Measurements from ENCODE around the gene HHIPL2.
A peak's percentile ranks its signal among the peaks of the same experiment; 100 is the strongest.

DNA sequence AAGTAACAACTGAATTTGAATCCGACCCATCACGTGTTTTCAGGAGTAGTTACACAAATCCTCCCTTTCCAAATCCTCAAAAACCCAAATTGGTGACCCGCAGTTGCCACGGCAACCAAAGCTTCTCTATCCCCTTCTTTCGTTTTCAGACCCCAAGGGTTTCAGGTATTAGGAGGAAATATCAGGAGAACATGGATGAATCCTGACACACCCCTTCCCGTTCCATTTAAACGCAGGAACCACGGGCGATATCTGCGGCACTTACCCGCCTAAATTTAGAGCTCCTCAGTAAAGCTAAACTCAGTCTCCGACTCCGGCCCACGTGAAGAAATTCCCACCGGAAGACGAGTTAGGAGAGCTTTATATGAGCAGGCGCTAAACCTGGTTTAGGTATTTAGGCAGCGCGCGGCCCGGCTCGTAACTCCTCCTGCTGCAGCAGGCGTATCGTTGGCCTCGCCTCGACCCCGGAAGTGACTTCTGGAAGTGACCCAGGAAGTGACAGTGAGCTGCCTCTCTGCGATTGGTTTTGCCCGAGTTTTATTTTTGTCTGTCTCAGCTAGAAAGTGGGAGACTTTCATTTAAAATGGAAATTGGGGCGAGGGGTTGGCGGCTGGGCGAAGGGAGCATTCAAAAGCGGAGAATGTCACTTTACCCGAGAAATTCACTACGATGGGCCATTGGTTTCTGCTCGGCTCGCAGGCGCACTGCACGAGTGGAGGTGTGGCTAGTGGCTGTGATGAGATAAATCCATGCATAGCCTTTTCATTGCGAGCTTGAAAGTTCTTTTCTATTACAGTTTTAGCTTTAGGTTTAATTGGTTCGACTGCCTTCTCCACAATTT, 41.8 kb upstream of the HHIPL2 start, which contains the start of gene TAF1A:
- TF ChIP-seq, protein P1, sequence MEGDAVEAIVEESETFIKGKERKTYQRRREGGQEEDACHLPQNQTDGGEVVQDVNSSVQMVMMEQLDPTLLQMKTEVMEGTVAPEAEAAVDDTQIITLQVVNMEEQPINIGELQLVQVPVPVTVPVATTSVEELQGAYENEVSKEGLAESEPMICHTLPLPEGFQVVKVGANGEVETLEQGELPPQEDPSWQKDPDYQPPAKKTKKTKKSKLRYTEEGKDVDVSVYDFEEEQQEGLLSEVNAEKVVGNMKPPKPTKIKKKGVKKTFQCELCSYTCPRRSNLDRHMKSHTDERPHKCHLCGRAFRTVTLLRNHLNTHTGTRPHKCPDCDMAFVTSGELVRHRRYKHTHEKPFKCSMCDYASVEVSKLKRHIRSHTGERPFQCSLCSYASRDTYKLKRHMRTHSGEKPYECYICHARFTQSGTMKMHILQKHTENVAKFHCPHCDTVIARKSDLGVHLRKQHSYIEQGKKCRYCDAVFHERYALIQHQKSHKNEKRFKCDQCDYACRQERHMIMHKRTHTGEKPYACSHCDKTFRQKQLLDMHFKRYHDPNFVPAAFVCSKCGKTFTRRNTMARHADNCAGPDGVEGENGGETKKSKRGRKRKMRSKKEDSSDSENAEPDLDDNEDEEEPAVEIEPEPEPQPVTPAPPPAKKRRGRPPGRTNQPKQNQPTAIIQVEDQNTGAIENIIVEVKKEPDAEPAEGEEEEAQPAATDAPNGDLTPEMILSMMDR (conservative IDR thresholded peaks at IDR 0.05; ENCODE audit: low read depth in 2 of 2): no peak
- TF ChIP-seq POLR2AphosphoS5 (IDR thresholded peaks at IDR 0.05; ENCODE audit: low read depth) (peak; percentile 79), EZH2phosphoT487 (IDR thresholded peaks at IDR 0.05; ENCODE audit: unreplicated experiment) (no peak), EZH2 (IDR thresholded peaks at IDR 0.05; ENCODE audit: low read depth, unreplicated experiment) (no peak), ZNF331 (CRISPR knock-in tag; IDR thresholded peaks at IDR 0.05; ENCODE audit: low read depth) (no peak), STAT1 (IDR thresholded peaks at IDR 0.05; ENCODE audit: unreplicated experiment) (no peak), ZNF114 (CRISPR knock-in tag; IDR thresholded peaks at IDR 0.05) (no peak), NANOG (IDR thresholded peaks at IDR 0.05; ENCODE audit: borderline replicate concordance) (no peak), JUNB (IDR thresholded peaks at IDR 0.05; ENCODE audit: unreplicated experiment) (no peak), CREB1 (CRISPR knock-in tag; IDR thresholded peaks at IDR 0.05; ENCODE audit: low read depth) (peak; percentile 66)
- TF ChIP-seq, protein P2, sequence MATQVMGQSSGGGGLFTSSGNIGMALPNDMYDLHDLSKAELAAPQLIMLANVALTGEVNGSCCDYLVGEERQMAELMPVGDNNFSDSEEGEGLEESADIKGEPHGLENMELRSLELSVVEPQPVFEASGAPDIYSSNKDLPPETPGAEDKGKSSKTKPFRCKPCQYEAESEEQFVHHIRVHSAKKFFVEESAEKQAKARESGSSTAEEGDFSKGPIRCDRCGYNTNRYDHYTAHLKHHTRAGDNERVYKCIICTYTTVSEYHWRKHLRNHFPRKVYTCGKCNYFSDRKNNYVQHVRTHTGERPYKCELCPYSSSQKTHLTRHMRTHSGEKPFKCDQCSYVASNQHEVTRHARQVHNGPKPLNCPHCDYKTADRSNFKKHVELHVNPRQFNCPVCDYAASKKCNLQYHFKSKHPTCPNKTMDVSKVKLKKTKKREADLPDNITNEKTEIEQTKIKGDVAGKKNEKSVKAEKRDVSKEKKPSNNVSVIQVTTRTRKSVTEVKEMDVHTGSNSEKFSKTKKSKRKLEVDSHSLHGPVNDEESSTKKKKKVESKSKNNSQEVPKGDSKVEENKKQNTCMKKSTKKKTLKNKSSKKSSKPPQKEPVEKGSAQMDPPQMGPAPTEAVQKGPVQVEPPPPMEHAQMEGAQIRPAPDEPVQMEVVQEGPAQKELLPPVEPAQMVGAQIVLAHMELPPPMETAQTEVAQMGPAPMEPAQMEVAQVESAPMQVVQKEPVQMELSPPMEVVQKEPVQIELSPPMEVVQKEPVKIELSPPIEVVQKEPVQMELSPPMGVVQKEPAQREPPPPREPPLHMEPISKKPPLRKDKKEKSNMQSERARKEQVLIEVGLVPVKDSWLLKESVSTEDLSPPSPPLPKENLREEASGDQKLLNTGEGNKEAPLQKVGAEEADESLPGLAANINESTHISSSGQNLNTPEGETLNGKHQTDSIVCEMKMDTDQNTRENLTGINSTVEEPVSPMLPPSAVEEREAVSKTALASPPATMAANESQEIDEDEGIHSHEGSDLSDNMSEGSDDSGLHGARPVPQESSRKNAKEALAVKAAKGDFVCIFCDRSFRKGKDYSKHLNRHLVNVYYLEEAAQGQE (IDR thresholded peaks at IDR 0.05; ENCODE audit: unreplicated experiment): no peak
- TF ChIP-seq, protein P3, sequence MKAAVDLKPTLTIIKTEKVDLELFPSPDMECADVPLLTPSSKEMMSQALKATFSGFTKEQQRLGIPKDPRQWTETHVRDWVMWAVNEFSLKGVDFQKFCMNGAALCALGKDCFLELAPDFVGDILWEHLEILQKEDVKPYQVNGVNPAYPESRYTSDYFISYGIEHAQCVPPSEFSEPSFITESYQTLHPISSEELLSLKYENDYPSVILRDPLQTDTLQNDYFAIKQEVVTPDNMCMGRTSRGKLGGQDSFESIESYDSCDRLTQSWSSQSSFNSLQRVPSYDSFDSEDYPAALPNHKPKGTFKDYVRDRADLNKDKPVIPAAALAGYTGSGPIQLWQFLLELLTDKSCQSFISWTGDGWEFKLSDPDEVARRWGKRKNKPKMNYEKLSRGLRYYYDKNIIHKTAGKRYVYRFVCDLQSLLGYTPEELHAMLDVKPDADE (IDR thresholded peaks at IDR 0.05): peak; percentile 58; the same call in 1 of the 2 replicates
